ENCODE data around the gene WDR36. TPM values are rescaled to one million over a fixed set of nuclear protein-coding genes. Genes with fewer than 3 reads are reported as not detected.
A peak's percentile ranks its signal among the peaks of the same experiment; 100 is the strongest.

The WDR36 gene
- total and polyA plus RNA-seq, 2 of the 8 experiments (the other 6 are each of a cell fraction or from before 2014, with no cell fraction given): 9.3 to 41.8 TPM

GRCh38 chr5:111043712-111044506 lies 48.2 kb upstream of the WDR36 start:
- DNase-seq (ENCODE audit: low read depth in 1 of 2, low spot score in 2 of 2) (peak in 1 of 2 experiments; percentile 47), FAIRE-seq (no peak)
- Histone ChIP-seq H3K36me3 (ENCODE audit: control insufficient read depth in 2 of 4, insufficient read depth in 4 of 4, low read length in 3 of 4) (no peaks in the 10 kb centered on the region), H3K4ac (replicated peaks; ENCODE audit: insufficient read length, low read depth, low read length) (no peak overlapping the region), H2BK5ac (ENCODE audit: low read depth, low read length) (no peak overlapping the region), H3K9ac (replicated peaks in 1 of 4; ENCODE audit: extremely low read depth in 1 of 4, low read depth in 3 of 4, low read length in 3 of 4) (no peak overlapping the region), H2BK120ac (replicated peaks; ENCODE audit: low read depth, low read length) (no peak overlapping the region), H4K91ac (replicated peaks; ENCODE audit: insufficient read length, low read length) (no peak overlapping the region), H4K5ac (ENCODE audit: insufficient read length, low read depth, low read length) (no peak overlapping the region), H2BK15ac (ENCODE audit: low read length) (no peak overlapping the region), H3K4me2 (ENCODE audit: insufficient read depth in 1 of 2, low read depth in 2 of 2, low read length in 2 of 2) (no peak overlapping the region), H3K23me2 (ENCODE audit: low read depth, low read length) (no peaks in the 10 kb centered on the region), H3K18ac (ENCODE audit: extremely low read depth, low read length) (no peak overlapping the region), H3K14ac (ENCODE audit: insufficient read length) (no peak overlapping the region), H3K4me3 (ENCODE audit: extremely low read depth in 1 of 4, insufficient read depth in 2 of 4, low read depth in 3 of 4, low read length in 4 of 4) (no peak overlapping the region), H2BK20ac (ENCODE audit: low read length) (no peak overlapping the region), H3K56ac (replicated peaks; ENCODE audit: insufficient read length, low read depth, low read length) (no peak overlapping the region), H3K9me3 (ENCODE audit: insufficient read depth in 2 of 2, low read depth in 1 of 2, low read length in 1 of 2) (no peaks in the 10 kb centered on the region), H4K8ac (ENCODE audit: extremely low read depth, insufficient read depth, low read length) (no peak overlapping the region), H3K4me1 (replicated peaks in 1 of 4; ENCODE audit: control insufficient read depth in 3 of 4, insufficient read depth in 4 of 4, low read length in 3 of 4) (peaks cover 0 to 4% (median 0%) of the 10 kb centered on the region in 4 experiments; a peak in 3 of 7 replicates), H2AK5ac (ENCODE audit: low read depth, low read length) (no peak overlapping the region), H3K27me3 (replicated peaks in 1 of 4; ENCODE audit: control insufficient read depth in 3 of 4, extremely low read depth in 1 of 4, insufficient read depth in 3 of 4, low read length in 3 of 4) (no peaks in the 10 kb centered on the region), H2AFZ (ENCODE audit: low read length) (peak overlapping the region; percentile 88; the same call in 1 of the 2 replicates), H3K23ac (ENCODE audit: insufficient read length) (no peak overlapping the region), H3K79me1 (ENCODE audit: low read depth, low read length) (no peaks in the 10 kb centered on the region), H4K20me1 (replicated peaks in 1 of 2; ENCODE audit: control insufficient read depth in 1 of 2, insufficient read depth in 2 of 2, low read length in 2 of 2) (no peaks in the 10 kb centered on the region), H2BK12ac (ENCODE audit: low read depth, low read length) (no peak overlapping the region), H3K27ac (ENCODE audit: low read depth, low read length) (no peak overlapping the region), H3K79me2 (ENCODE audit: control insufficient read depth in 1 of 2, insufficient read depth in 2 of 2, low read length in 2 of 2) (no peaks in the 10 kb centered on the region)
- ChIA-PET POLR2A (ENCODE audit: partially characterized antibody) (no interaction called here), CTCF (ENCODE audit: partially characterized antibody) (interaction anchor here (0.9 to 1.5 kb wide), 2 partner anchors 22 to 24 kb away, joined by 3 to 4 read pairs; no protein-coding TSS in a partner anchor)
- 87% methylated on average over 5 of the region's 5 CpGs; no CpG with 5 or more reads in 1 of the 2 experiments for WGBS, 2 experiments (ENCODE audit: extremely low coverage in 1 of 2, insufficient coverage in 1 of 2, insufficient read length in 1 of 2, insufficient replicate concordance in 2 of 2, low coverage in 1 of 2, low lambda C conversion rate in 2 of 2, missing lambda C conversion rate in 1 of 2)
- no peak for TF ChIP-seq CBX8 (IDR thresholded peaks at IDR 0.05; ENCODE audit: borderline replicate concordance, low read depth, low read length)
- no peak for TF ChIP-seq SP1 (IDR thresholded peaks at IDR 0.05; ENCODE audit: low read depth, low read length)
- no peak for TF ChIP-seq E2F6 (IDR thresholded peaks at IDR 0.05)
- TF ChIP-seq CTCF (IDR thresholded peaks at IDR 0.05; ENCODE audit: control extremely low read depth in 1 of 3, insufficient read depth in 1 of 3, low read depth in 1 of 3, low read length in 3 of 3): no peak
- TF ChIP-seq POU5F1 (IDR thresholded peaks at IDR 0.05; ENCODE audit: low read depth, low read length): no peak
- TF ChIP-seq RBBP5 (IDR thresholded peaks at IDR 0.05; ENCODE audit: borderline replicate concordance, low read depth, low read length): no peak
- no peak for TF ChIP-seq POLR2A (IDR thresholded peaks at IDR 0.05; ENCODE audit: control extremely low read depth in 1 of 2, low read depth in 2 of 2, low read length in 2 of 2)
- no peak for TF ChIP-seq HDAC6 (IDR thresholded peaks at IDR 0.05; ENCODE audit: low read depth, low read length)
- TF ChIP-seq SUZ12 (IDR thresholded peaks at IDR 0.05; ENCODE audit: low read length): no peak
- TF ChIP-seq EGR1 (IDR thresholded peaks at IDR 0.05; ENCODE audit: borderline replicate concordance, low read depth, low read length): no peak
